ENCODE data around the gene LIPH.

The LIPH gene

DNA sequence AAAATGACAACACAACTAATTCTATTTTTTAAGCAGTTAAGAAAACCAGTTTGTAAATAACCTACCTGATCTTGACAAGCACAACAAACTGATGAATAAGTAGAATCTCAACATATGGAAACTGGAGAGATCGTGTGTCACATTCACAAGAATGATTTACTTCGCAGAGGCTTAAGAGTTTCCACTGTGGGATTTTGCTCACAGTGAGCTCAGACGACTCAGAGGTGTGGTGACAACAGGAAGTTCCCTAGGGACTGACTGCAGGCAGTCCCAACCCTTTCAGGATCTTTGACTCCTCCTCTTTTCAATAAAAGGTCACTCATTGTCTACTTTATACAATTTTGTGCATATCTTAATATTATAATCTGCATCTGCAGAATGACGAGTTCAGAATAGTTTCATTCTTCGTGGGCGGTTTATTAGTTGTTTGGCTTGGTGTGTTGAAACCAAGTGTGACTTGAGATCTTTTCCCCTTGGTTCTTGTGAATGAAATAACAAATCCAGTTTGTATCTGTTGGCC lies at the start of gene LIPH:
TSS of gene LIPH (minus strand) at position 231 of the 520 bp plus-strand sequence. CDS start at position 114, 117 bp downstream.
- Histone ChIP-seq H3K36me3 (ENCODE audit: control insufficient read depth in 5 of 5, insufficient read depth in 5 of 5, low read length in 5 of 5) (no peaks in the 10 kb centered on the region), H3K27ac (ENCODE audit: low read depth, low read length) (no peak within 1 kb of the TSS), H3K4me1 (ENCODE audit: control insufficient read depth in 5 of 5, insufficient read depth in 5 of 5, low read length in 5 of 5) (peaks cover 0 to 11% (median 8%) of the 10 kb centered on the region in 5 donors), H3K9me3 (ENCODE audit: control insufficient read depth in 5 of 5, low read length in 5 of 5) (no peaks in the 10 kb centered on the region), H3K27me3 (ENCODE audit: control insufficient read depth in 5 of 5, insufficient read depth in 4 of 5, low read length in 5 of 5) (no peaks in the 10 kb centered on the region), H3K4me3 (ENCODE audit: low read depth in 1 of 5, low read length in 5 of 5) (peak within 1 kb of the TSS in 2 of 5 donors; percentile 19 to 28), H3K9ac (ENCODE audit: low read length in 5 of 5) (no peak within 1 kb of the TSS)

DNA sequence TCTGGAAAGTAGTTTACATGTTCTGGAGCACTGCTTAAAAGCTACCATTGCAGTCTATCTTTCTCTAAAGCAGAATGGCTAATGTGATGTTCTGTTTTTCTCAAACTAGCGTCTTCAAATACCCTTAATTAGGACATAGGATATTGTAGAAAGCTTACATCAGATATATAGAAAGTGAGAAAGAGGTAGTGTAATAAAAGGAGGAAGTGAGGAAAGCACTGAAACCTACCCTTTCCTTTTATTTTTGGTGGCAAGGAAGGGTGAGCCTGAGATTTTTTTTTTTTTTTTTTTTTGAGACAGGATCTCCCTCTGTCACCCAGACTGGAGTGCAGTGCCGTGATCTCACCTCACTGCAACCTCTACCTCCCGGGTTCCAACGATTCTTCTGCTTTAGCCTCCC lies 43.1 kb upstream of the LIPH start:
- Histone ChIP-seq H3K36me3 (ENCODE audit: control insufficient read depth in 5 of 5, insufficient read depth in 5 of 5, low read length in 5 of 5) (peaks cover 6 to 36% (median 23%) of the 10 kb centered on the region in 5 donors), H3K9me3 (ENCODE audit: control insufficient read depth in 5 of 5, low read length in 5 of 5) (no peaks in the 10 kb centered on the region), H3K27ac (ENCODE audit: low read depth, low read length) (no peak overlapping the region), H3K4me1 (ENCODE audit: control insufficient read depth in 5 of 5, insufficient read depth in 5 of 5, low read length in 5 of 5) (peaks cover 0 to 3% (median 0%) of the 10 kb centered on the region in 5 donors), H3K9ac (ENCODE audit: low read length in 5 of 5) (no peak overlapping the region), H3K4me3 (ENCODE audit: low read depth in 1 of 5, low read length in 5 of 5) (no peak overlapping the region), H3K27me3 (ENCODE audit: control insufficient read depth in 5 of 5, insufficient read depth in 4 of 5, low read length in 5 of 5) (no peaks in the 10 kb centered on the region)

DNA sequence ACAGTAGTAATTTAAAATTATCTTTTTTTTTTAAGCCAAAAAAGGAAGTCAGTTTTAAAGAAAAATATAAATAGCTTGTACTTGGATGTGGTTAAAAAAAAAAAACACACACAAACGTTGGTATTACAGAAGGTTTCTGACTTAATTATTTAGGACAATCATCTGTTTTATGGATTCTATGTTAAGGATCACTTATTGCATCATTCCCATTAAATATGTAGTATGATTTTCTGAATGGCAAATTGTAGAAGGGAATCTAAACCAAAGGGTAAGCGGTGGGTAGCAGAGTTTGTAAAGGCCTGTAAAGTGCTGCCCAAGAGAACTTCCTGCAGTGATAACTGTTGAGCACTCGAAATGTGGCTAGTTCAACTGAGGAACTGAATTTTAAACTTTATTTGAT lies 41.7 kb upstream of the LIPH start:
- Histone ChIP-seq H3K9me3 (ENCODE audit: control insufficient read depth in 5 of 5, low read length in 5 of 5) (no peaks in the 10 kb centered on the region), H3K4me1 (ENCODE audit: control insufficient read depth in 5 of 5, insufficient read depth in 5 of 5, low read length in 5 of 5) (peaks cover 0 to 3% (median 0%) of the 10 kb centered on the region in 5 donors), H3K36me3 (ENCODE audit: control insufficient read depth in 5 of 5, insufficient read depth in 5 of 5, low read length in 5 of 5) (peaks cover 3 to 30% (median 18%) of the 10 kb centered on the region in 5 donors), H3K27ac (ENCODE audit: low read depth, low read length) (no peak overlapping the region), H3K4me3 (ENCODE audit: low read depth in 1 of 5, low read length in 5 of 5) (no peak overlapping the region), H3K9ac (ENCODE audit: low read length in 5 of 5) (no peak overlapping the region), H3K27me3 (ENCODE audit: control insufficient read depth in 5 of 5, insufficient read depth in 4 of 5, low read length in 5 of 5) (no peaks in the 10 kb centered on the region)

DNA sequence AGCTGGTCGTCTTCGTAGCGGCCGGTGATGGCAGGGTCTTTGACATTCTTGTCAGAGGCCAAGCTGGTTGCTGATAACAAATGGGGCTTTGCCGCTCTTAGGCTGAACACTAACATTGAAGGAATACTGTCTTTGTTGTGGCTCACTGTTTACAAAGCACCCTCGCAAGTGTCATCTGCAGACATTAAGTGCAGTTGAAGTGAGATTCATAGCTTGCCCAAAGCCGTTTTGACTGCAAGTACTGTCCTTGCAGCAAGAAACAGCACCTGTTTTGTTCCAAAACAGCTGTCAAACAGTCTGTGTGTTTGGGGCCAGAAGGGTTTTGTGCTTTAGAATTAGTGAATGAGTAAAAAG lies 34.3 kb upstream of the LIPH start:
- Histone ChIP-seq H3K9ac (ENCODE audit: low read length in 5 of 5) (peak overlapping the region; percentile 94 to 99 (median 96)), H3K4me1 (ENCODE audit: control insufficient read depth in 5 of 5, insufficient read depth in 5 of 5, low read length in 5 of 5) (peaks cover 4 to 27% (median 22%) of the 10 kb centered on the region in 5 donors), H3K9me3 (ENCODE audit: control insufficient read depth in 5 of 5, low read length in 5 of 5) (no peaks in the 10 kb centered on the region), H3K4me3 (ENCODE audit: low read depth in 1 of 5, low read length in 5 of 5) (peak overlapping the region; percentile 97 to 100 (median 99)), H3K36me3 (ENCODE audit: control insufficient read depth in 5 of 5, insufficient read depth in 5 of 5, low read length in 5 of 5) (peaks cover 0 to 4% (median 3%) of the 10 kb centered on the region in 5 donors), H3K27ac (ENCODE audit: low read depth, low read length) (peak overlapping the region; percentile 96), H3K27me3 (ENCODE audit: control insufficient read depth in 5 of 5, insufficient read depth in 4 of 5, low read length in 5 of 5) (no peaks in the 10 kb centered on the region)

DNA sequence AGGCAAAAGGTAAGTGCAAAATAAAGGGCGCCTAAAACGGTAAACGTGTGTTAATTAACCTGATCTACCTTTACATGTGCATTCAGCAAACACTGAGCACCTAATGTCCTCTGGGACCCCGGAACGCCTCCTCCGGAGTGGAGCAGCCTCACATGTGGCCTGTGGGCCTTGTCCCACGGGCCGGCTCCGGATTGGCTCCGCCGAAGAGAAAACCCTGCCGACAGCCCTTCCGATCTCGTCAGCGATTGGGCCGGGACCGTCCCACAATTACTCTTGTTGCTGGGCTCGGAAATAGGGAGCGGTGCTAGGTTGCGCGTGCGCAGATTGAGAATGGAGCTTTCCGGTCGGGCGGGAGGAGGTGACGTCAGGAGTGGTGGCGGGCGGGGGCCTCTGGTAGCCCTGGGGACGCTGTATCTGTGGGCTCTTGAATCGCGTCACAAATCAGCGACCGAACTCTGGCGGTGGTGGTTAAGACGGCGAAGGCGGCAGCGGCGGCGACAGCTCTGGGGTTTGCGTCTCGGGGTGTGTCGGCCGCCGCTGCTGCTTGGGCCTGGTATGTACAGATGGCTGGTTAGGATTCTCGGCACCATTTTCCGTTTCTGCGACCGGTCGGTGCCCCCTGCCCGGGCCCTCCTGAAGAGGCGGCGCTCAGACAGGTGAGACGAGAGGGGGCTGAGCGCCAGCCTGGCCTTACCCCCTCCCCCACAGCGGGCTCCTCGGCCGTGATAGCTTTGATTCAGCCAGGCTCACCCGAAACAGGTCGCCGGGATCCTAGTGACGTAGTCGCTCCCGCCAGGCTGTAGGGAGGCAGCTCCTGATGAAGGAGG lies 33.7 kb upstream of the LIPH start, which contains the start of gene SENP2:
TSS of gene SENP2 (plus strand) at position 437 of the 827 bp plus-strand sequence. CDS start at position 556, 119 bp downstream.
- Histone ChIP-seq H3K36me3 (ENCODE audit: control insufficient read depth in 5 of 5, insufficient read depth in 5 of 5, low read length in 5 of 5) (peaks cover 0 to 4% (median 1%) of the 10 kb centered on the region in 5 donors), H3K27ac (ENCODE audit: low read depth, low read length) (peak within 1 kb of the TSS; percentile 96), H3K4me3 (ENCODE audit: low read depth in 1 of 5, low read length in 5 of 5) (peak within 1 kb of the TSS; percentile 97 to 100 (median 99)), H3K9ac (ENCODE audit: low read length in 5 of 5) (peak within 1 kb of the TSS; percentile 94 to 99 (median 96)), H3K27me3 (ENCODE audit: control insufficient read depth in 5 of 5, insufficient read depth in 4 of 5, low read length in 5 of 5) (no peaks in the 10 kb centered on the region), H3K9me3 (ENCODE audit: control insufficient read depth in 5 of 5, low read length in 5 of 5) (no peaks in the 10 kb centered on the region), H3K4me1 (ENCODE audit: control insufficient read depth in 5 of 5, insufficient read depth in 5 of 5, low read length in 5 of 5) (peaks cover 4 to 27% (median 22%) of the 10 kb centered on the region in 5 donors)

DNA sequence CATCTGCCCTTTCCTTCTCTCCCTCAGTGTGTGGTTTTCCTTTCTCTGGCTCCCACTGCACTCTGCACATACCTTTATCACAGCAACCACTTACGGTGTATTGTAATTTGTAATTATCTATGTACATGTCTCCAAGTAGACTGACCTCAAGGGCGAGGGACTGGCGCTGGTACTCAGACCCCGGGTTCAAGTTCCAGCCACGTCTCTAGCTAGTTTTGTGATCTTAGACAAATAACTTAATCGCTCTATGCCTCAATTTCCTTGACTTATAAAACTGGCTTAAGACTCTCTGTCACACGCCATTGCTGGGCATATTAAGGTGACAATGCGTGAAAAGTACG lies 33.1 kb upstream of the LIPH start:
- H3K9me3 ChIP-seq (ENCODE audit: control insufficient read depth in 5 of 5, low read length in 5 of 5) = no peaks in the 10 kb centered on the region
- peak overlapping the region; percentile 75 to 99 (median 97) for H3K4me3 ChIP-seq (ENCODE audit: low read depth in 1 of 5, low read length in 5 of 5)
- H3K27me3 ChIP-seq (ENCODE audit: control insufficient read depth in 5 of 5, insufficient read depth in 4 of 5, low read length in 5 of 5) = no peaks in the 10 kb centered on the region
- H3K9ac ChIP-seq (ENCODE audit: low read length in 5 of 5) = peak overlapping the region in 4 of 5 donors; percentile 2 to 77 (median 53)
- H3K4me1 ChIP-seq (ENCODE audit: control insufficient read depth in 5 of 5, insufficient read depth in 5 of 5, low read length in 5 of 5) = peaks cover 4 to 27% (median 22%) of the 10 kb centered on the region in 5 donors
- H3K27ac ChIP-seq (ENCODE audit: low read depth, low read length) = peak overlapping the region; percentile 96
- peaks cover 0 to 3% (median 0%) of the 10 kb centered on the region in 5 donors for H3K36me3 ChIP-seq (ENCODE audit: control insufficient read depth in 5 of 5, insufficient read depth in 5 of 5, low read length in 5 of 5)

DNA sequence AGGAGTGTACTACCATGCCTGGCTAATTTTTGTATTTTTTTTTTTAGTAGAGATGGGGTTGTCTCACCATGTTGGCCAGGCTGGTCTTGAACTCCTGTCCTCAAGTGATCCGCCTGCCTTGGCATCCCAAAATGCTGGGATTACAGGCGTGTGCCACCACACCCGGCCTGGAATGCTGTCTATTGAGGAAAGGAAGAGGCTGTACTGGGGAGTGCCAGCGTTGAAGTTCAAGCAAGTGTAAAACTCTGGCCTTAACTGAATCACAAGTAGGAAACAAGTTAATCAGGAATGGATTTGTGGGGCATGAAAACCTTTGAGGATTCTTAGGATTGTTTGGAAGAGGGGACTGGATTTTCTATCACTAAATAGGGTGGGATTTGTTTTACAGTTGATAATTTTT lies 32.3 kb upstream of the LIPH start:
- no peak overlapping the region for H3K27ac ChIP-seq (ENCODE audit: low read depth, low read length)
- peaks cover 4 to 27% (median 22%) of the 10 kb centered on the region in 5 donors for H3K4me1 ChIP-seq (ENCODE audit: control insufficient read depth in 5 of 5, insufficient read depth in 5 of 5, low read length in 5 of 5)
- H3K36me3 ChIP-seq (ENCODE audit: control insufficient read depth in 5 of 5, insufficient read depth in 5 of 5, low read length in 5 of 5) = no peaks in the 10 kb centered on the region
- H3K9ac ChIP-seq (ENCODE audit: low read length in 5 of 5) = no peak overlapping the region
- no peaks in the 10 kb centered on the region for H3K9me3 ChIP-seq (ENCODE audit: control insufficient read depth in 5 of 5, low read length in 5 of 5)
- H3K27me3 ChIP-seq (ENCODE audit: control insufficient read depth in 5 of 5, insufficient read depth in 4 of 5, low read length in 5 of 5) = no peaks in the 10 kb centered on the region
- H3K4me3 ChIP-seq (ENCODE audit: low read depth in 1 of 5, low read length in 5 of 5) = no peak overlapping the region

DNA sequence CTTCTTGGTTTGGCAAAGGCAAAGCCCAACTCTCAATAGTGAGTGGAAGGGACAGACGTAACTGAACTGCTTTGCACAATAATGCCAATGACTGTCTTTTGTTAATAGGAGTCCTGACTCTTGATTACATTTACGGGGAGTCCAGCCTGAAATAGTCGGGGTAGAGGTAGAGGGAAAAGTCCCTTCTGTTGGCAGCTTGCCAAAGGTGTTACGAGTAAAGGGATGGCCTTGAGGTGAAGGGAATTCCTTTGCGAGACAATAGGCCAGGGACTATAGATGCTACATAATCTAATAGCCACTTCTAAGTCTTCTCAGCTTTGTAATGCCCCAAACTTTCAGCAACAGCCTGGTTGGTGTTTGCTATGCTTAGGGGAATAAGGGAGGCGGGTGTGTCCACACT lies 31.5 kb upstream of the LIPH start:
- Histone ChIP-seq H3K27ac (ENCODE audit: low read depth, low read length) (no peak overlapping the region), H3K4me1 (ENCODE audit: control insufficient read depth in 5 of 5, insufficient read depth in 5 of 5, low read length in 5 of 5) (peaks cover 4 to 24% (median 22%) of the 10 kb centered on the region in 5 donors), H3K27me3 (ENCODE audit: control insufficient read depth in 5 of 5, insufficient read depth in 4 of 5, low read length in 5 of 5) (no peaks in the 10 kb centered on the region), H3K9me3 (ENCODE audit: control insufficient read depth in 5 of 5, low read length in 5 of 5) (no peaks in the 10 kb centered on the region), H3K4me3 (ENCODE audit: low read depth in 1 of 5, low read length in 5 of 5) (no peak overlapping the region), H3K9ac (ENCODE audit: low read length in 5 of 5) (no peak overlapping the region), H3K36me3 (ENCODE audit: control insufficient read depth in 5 of 5, insufficient read depth in 5 of 5, low read length in 5 of 5) (no peaks in the 10 kb centered on the region)

DNA sequence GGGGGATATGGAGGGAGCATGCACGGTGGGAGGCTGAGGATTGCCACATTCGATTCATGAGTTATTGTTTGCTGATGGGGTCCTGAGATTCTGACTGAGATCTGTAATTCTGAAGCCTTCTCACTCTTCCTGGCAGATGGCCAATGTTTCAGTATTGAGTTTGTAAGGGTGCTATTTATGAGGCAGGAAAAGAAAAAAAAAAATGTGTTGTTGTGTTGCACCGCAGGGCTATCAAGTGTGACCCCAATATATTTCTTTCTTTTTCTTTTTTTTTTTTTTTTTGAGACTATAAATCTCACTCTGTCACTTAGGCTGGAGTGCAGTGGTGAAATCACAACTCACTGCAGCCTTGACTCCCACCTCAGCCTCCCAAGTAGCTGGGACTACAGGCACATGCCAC lies 30.5 kb upstream of the LIPH start:
- Histone ChIP-seq H3K4me1 (ENCODE audit: control insufficient read depth in 5 of 5, insufficient read depth in 5 of 5, low read length in 5 of 5) (peaks cover 2 to 17% (median 16%) of the 10 kb centered on the region in 5 donors), H3K27me3 (ENCODE audit: control insufficient read depth in 5 of 5, insufficient read depth in 4 of 5, low read length in 5 of 5) (no peaks in the 10 kb centered on the region), H3K36me3 (ENCODE audit: control insufficient read depth in 5 of 5, insufficient read depth in 5 of 5, low read length in 5 of 5) (no peaks in the 10 kb centered on the region), H3K27ac (ENCODE audit: low read depth, low read length) (no peak overlapping the region), H3K9me3 (ENCODE audit: control insufficient read depth in 5 of 5, low read length in 5 of 5) (no peaks in the 10 kb centered on the region), H3K9ac (ENCODE audit: low read length in 5 of 5) (no peak overlapping the region), H3K4me3 (ENCODE audit: low read depth in 1 of 5, low read length in 5 of 5) (no peak overlapping the region)

DNA sequence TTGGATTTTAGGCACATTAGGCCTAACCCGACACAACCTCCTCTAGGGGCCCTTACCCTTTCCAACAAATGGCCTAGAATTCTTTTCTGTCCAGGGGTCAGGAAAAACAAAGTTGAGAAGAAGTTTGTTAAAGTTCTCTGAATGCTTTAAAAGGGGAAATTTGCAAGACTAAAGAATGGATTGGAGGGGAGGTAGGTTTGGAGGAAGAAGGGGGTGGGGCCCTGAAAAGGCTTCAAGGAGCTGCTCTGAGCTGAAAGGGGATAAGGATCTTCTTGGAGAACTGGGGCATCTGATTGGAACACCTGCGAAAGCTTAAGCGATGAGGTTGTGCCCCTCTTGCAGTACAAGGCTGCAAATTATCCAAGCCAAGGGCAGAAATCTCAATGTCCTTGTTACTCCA lies 29.8 kb upstream of the LIPH start:
- H3K27me3 ChIP-seq (ENCODE audit: control insufficient read depth in 5 of 5, insufficient read depth in 4 of 5, low read length in 5 of 5) = no peaks in the 10 kb centered on the region
- H3K4me3 ChIP-seq (ENCODE audit: low read depth in 1 of 5, low read length in 5 of 5) = no peak overlapping the region
- H3K27ac ChIP-seq (ENCODE audit: low read depth, low read length) = no peak overlapping the region
- no peaks in the 10 kb centered on the region for H3K36me3 ChIP-seq (ENCODE audit: control insufficient read depth in 5 of 5, insufficient read depth in 5 of 5, low read length in 5 of 5)
- H3K4me1 ChIP-seq (ENCODE audit: control insufficient read depth in 5 of 5, insufficient read depth in 5 of 5, low read length in 5 of 5) = peaks cover 2 to 15% (median 15%) of the 10 kb centered on the region in 5 donors
- H3K9me3 ChIP-seq (ENCODE audit: control insufficient read depth in 5 of 5, low read length in 5 of 5) = no peaks in the 10 kb centered on the region
- no peak overlapping the region for H3K9ac ChIP-seq (ENCODE audit: low read length in 5 of 5)

Measured in subcutaneous abdominal adipose tissue (tissue), 5 donors.